Gastrocnemius medialis (tissue), 4 donors: ENCODE measurements around the gene SLC37A3.

Experiments
- POLR2A ChIP-seq, 2 donors: fragments of 450-650 bp; IDR thresholded peaks; one replicate each; pipeline ENCODE4 v1.6.1; 2017; ENCODE audit warnings: antibody characterized with exemption in 2 of 2, mild to moderate bottlenecking in 2 of 2, moderate library complexity in 2 of 2
- TF ChIP-seq, protein P1 (sequence below), 5 experiments: fragments of 450-650 bp in 3 of 5; fragments of 200-600 bp in 2 of 5; sonication (generic) in 2 of 5; IDR thresholded peaks in 4 of 5; conservative IDR thresholded peaks in 1 of 5; 1 replicate in 4 of 5; 2 replicates in 1 of 5; pipeline ENCODE4 v1.5.1; 2016 to 2019; ENCODE audit warnings: antibody characterized with exemption in 5 of 5, mild to moderate bottlenecking in 3 of 5, moderate library complexity in 3 of 5

- no peak for TF ChIP-seq POLR2A (IDR thresholded peaks at IDR 0.05)
- TF ChIP-seq, protein P1, sequence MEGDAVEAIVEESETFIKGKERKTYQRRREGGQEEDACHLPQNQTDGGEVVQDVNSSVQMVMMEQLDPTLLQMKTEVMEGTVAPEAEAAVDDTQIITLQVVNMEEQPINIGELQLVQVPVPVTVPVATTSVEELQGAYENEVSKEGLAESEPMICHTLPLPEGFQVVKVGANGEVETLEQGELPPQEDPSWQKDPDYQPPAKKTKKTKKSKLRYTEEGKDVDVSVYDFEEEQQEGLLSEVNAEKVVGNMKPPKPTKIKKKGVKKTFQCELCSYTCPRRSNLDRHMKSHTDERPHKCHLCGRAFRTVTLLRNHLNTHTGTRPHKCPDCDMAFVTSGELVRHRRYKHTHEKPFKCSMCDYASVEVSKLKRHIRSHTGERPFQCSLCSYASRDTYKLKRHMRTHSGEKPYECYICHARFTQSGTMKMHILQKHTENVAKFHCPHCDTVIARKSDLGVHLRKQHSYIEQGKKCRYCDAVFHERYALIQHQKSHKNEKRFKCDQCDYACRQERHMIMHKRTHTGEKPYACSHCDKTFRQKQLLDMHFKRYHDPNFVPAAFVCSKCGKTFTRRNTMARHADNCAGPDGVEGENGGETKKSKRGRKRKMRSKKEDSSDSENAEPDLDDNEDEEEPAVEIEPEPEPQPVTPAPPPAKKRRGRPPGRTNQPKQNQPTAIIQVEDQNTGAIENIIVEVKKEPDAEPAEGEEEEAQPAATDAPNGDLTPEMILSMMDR (IDR thresholded peaks at IDR 0.05 in 4 of 5, conservative IDR thresholded peaks at IDR 0.05 in 1 of 5), result no peak
Observed at GRCh38 chr7:140349144-140349771, 49.1 kb downstream of the SLC37A3 start.
